Upper lobe of left lung (tissue), 6 donors: ENCODE results near the gene SCN8A. TPM values are rescaled to one million over a fixed set of nuclear protein-coding genes. Genes with fewer than 3 reads are reported as not detected.

Source experiments
- ATAC-seq, 2 donors: fragments of 200-7000 bp; cut with Tn5 transposase; one replicate each; pipeline ENCODE4 v1.9.1; 2022; ENCODE audit warnings: mild to moderate bottlenecking in 2 of 2, moderate library complexity in 2 of 2; ENCODE audit not compliant: low FRiP score in 2 of 2
- DNase-seq, 2 donors: peaks; one replicate each; pipeline ENCODE4 v3.0.0-alpha.2; 2019 to 2020
- H3K27ac ChIP-seq, 4 donors: fragments of 200-600 bp; sonication (generic); one replicate each; pipeline ENCODE4 v1.5.1; 2016 to 2019
- H3K27me3 ChIP-seq, 4 donors: fragments of 200-600 bp; sonication (generic); one replicate each; pipeline ENCODE4 v1.5.1; 2017 to 2019
- H3K36me3 ChIP-seq, 4 donors: fragments of 200-600 bp; sonication (generic); one replicate each; pipeline ENCODE4 v1.5.1; 2016 to 2019
- H3K4me1 ChIP-seq, 4 donors: fragments of 200-600 bp; sonication (generic); one replicate each; pipeline ENCODE4 v1.5.1; 2018 to 2019
- H3K4me3 ChIP-seq, 4 donors: fragments of 200-600 bp; sonication (generic); one replicate each; pipeline ENCODE4 v1.5.1; 2017 to 2019; ENCODE audit warnings: mild to moderate bottlenecking in 2 of 4, moderate library complexity in 1 of 4
- H3K9me3 ChIP-seq, 4 donors: fragments of 200-600 bp; sonication (generic); one replicate each; pipeline ENCODE4 v1.5.1; 2018 to 2019
- CTCF ChIP-seq, 6 experiments: fragments of 450-650 bp in 4 of 6; fragments of 200-600 bp in 2 of 6; sonication (generic) in 2 of 6; IDR thresholded peaks; one replicate each; pipeline ENCODE4 v1.5.1; 2016 to 2019; ENCODE audit warnings: antibody characterized with exemption in 6 of 6
- EP300 ChIP-seq, 4 donors: sonication (generic); formaldehyde crosslinking; IDR thresholded peaks; one replicate each; pipeline ENCODE4 v1.5.1; 2017; ENCODE audit warnings: antibody characterized with exemption in 4 of 4, control low read depth in 2 of 4
- POLR2A ChIP-seq, 4 donors: fragments of 450-650 bp; IDR thresholded peaks; one replicate each; pipeline ENCODE4 v1.5.1; 2016 to 2017; ENCODE audit warnings: antibody characterized with exemption in 4 of 4, mild to moderate bottlenecking in 2 of 4
- POLR2AphosphoS5 ChIP-seq, 2 donors: sonication (generic); formaldehyde crosslinking; IDR thresholded peaks; one replicate each; pipeline ENCODE4 v1.5.1; 2017; ENCODE audit warnings: antibody characterized with exemption in 2 of 2
- WGBS, 2 donors: methylation state at CpG; one replicate each; pipeline ENCODE4 v1.1.5; 2017 to 2018; 5-methylcytosine and 5-hydroxymethylcytosine counted together
- total RNA-seq, 6 donors: library from RNA; depleted of rRNA in 4 of 6; stranded (reverse); fragments of >200 nt in 4 of 6; gene quantifications; one replicate each; pipeline versions ENCODE4 v1.1.0 to v1.2.1, GENCODE V29; 2016 to 2021
- donor health status: DM: no; HTN: no; CAD: no; lungs with moderate emphysema.
- donor health status: DM: no; HTN: yes; CAD: no; lungs with severe emphysema.

Gene SCN8A
- total RNA-seq, 6 donors from 2014 or later, result 0.11 to 1.1 (median 0.37) TPM; not detected in 1

GRCh38 chr12:51777457-51777856 is 186.4 kb downstream of the SCN8A start:
- 50 to 60% methylated on average over 2 of the region's 2 CpGs for WGBS, 2 donors
- Histone ChIP-seq H3K9me3 (no peaks in the 10 kb centered on the region), H3K4me3 (no peak overlapping the region), H3K36me3 (no peaks in the 10 kb centered on the region), H3K4me1 (no peaks in the 10 kb centered on the region), H3K27ac (no peak overlapping the region), H3K27me3 (no peaks in the 10 kb centered on the region)
- TF ChIP-seq POLR2AphosphoS5 (IDR thresholded peaks at IDR 0.05) (no peak), EP300 (IDR thresholded peaks at IDR 0.05) (no peak), CTCF (IDR thresholded peaks at IDR 0.05) (no peak), POLR2A (IDR thresholded peaks at IDR 0.05) (no peak)
- no peak for ATAC-seq
- DNase-seq, result no peak

- 91 to 95% methylated on average over 3 of the region's 3 CpGs for WGBS, 2 donors
- H3K36me3 ChIP-seq, result no peaks in the 10 kb centered on the region
- no peak overlapping the region for H3K4me3 ChIP-seq
- H3K9me3 ChIP-seq, result no peaks in the 10 kb centered on the region
- H3K27ac ChIP-seq, result no peak overlapping the region
- DNase-seq (no peak), ATAC-seq (no peak)
- no peak for TF ChIP-seq EP300 (IDR thresholded peaks at IDR 0.05)
- H3K4me1 ChIP-seq, result no peaks in the 10 kb centered on the region
- H3K27me3 ChIP-seq, result no peaks in the 10 kb centered on the region
These were observed 186.9 kb downstream of the SCN8A start for GRCh38 chr12:51777973-51778372.

- H3K27ac ChIP-seq, result no peak overlapping the region
- H3K27me3 ChIP-seq, result no peaks in the 10 kb centered on the region
- H3K9me3 ChIP-seq, result no peaks in the 10 kb centered on the region
- no peak for DNase-seq
- H3K36me3 ChIP-seq, result no peaks in the 10 kb centered on the region
- no peaks in the 10 kb centered on the region for H3K4me1 ChIP-seq
- TF ChIP-seq POLR2AphosphoS5 (IDR thresholded peaks at IDR 0.05) (no peak), EP300 (IDR thresholded peaks at IDR 0.05) (no peak)
- WGBS, 2 donors, result 88 to 94% methylated on average over 5 of the region's 5 CpGs
- no peak for ATAC-seq
- H3K4me3 ChIP-seq, result no peak overlapping the region
These were observed 188.8 kb downstream of the SCN8A start for GRCh38 chr12:51779876-51780275.

GRCh38 chr12:51784688-51785087 is 193.7 kb downstream of the SCN8A start:
- DNase-seq (no peak), ATAC-seq (no peak)
- H3K4me1 ChIP-seq, result no peaks in the 10 kb centered on the region
- H3K4me3 ChIP-seq, result no peak overlapping the region
- no peak overlapping the region for H3K27ac ChIP-seq
- WGBS, 2 donors, result 78 to 80% methylated on average over 3 of the region's 3 CpGs
- TF ChIP-seq EP300 (IDR thresholded peaks at IDR 0.05), result no peak
- TF ChIP-seq POLR2A (IDR thresholded peaks at IDR 0.05), result no peak
- H3K27me3 ChIP-seq, result no peaks in the 10 kb centered on the region
- H3K9me3 ChIP-seq, result no peaks in the 10 kb centered on the region
- H3K36me3 ChIP-seq, result no peaks in the 10 kb centered on the region

- 92 to 98% methylated on average over 2 of the region's 2 CpGs for WGBS, 2 donors
- no peak for ATAC-seq
These were observed 194.9 kb downstream of the SCN8A start for GRCh38 chr12:51785906-51786305.

GRCh38 chr12:51788876-51789275 is 197.8 kb downstream of the SCN8A start:
- WGBS, 2 donors, result 88 to 90% methylated on average over 6 of the region's 6 CpGs
- ATAC-seq (no peak), DNase-seq (no peak)
- Histone ChIP-seq H3K36me3 (no peaks in the 10 kb centered on the region), H3K27ac (no peak overlapping the region), H3K9me3 (no peaks in the 10 kb centered on the region), H3K27me3 (no peaks in the 10 kb centered on the region), H3K4me1 (no peaks in the 10 kb centered on the region), H3K4me3 (no peak overlapping the region)
- no peak for TF ChIP-seq POLR2AphosphoS5 (IDR thresholded peaks at IDR 0.05)

More at GRCh38 chr12:51785906-51786305, 194.9 kb downstream of the SCN8A start:
- Histone ChIP-seq H3K9me3 (no peaks in the 10 kb centered on the region), H3K4me1 (no peaks in the 10 kb centered on the region), H3K27me3 (no peaks in the 10 kb centered on the region), H3K36me3 (no peaks in the 10 kb centered on the region), H3K27ac (no peak overlapping the region), H3K4me3 (no peak overlapping the region)
- TF ChIP-seq CTCF (IDR thresholded peaks at IDR 0.05) (no peak), EP300 (IDR thresholded peaks at IDR 0.05) (no peak), POLR2A (IDR thresholded peaks at IDR 0.05) (no peak), POLR2AphosphoS5 (IDR thresholded peaks at IDR 0.05) (no peak)
- no peak for DNase-seq

- 88 to 97% methylated on average over 5 of the region's 5 CpGs for WGBS, 2 donors
- no peaks in the 10 kb centered on the region for H3K27me3 ChIP-seq
- ATAC-seq (no peak), DNase-seq (no peak)
- no peak overlapping the region for H3K27ac ChIP-seq
- no peaks in the 10 kb centered on the region for H3K36me3 ChIP-seq
- TF ChIP-seq EP300 (IDR thresholded peaks at IDR 0.05) (no peak), POLR2A (IDR thresholded peaks at IDR 0.05) (no peak), POLR2AphosphoS5 (IDR thresholded peaks at IDR 0.05) (no peak), CTCF (IDR thresholded peaks at IDR 0.05) (no peak)
- no peaks in the 10 kb centered on the region for H3K4me1 ChIP-seq
- no peaks in the 10 kb centered on the region for H3K9me3 ChIP-seq
- H3K4me3 ChIP-seq, result no peak overlapping the region
These were observed 201.4 kb downstream of the SCN8A start for GRCh38 chr12:51792417-51792816.
